Heart right ventricle (tissue), 16 donors: ENCODE data around the gene NUP42. TPM values are rescaled to one million over a fixed set of nuclear protein-coding genes. Genes with fewer than 3 reads are reported as not detected.

Source experiments
- ATAC-seq, 8 donors: fragments of 200-7000 bp; cut with Tn5 transposase; one replicate each; pipeline ENCODE4 v1.9.1; 2020; ENCODE audit warnings: mild to moderate bottlenecking in 8 of 8, moderate library complexity in 8 of 8, moderate number of reproducible peaks in 1 of 8
- DNase-seq, 2 donors: peaks; one replicate each; pipeline ENCODE4 v3.0.0-alpha.2; 2020
- H3K27ac ChIP-seq, 10 donors: fragments of 200-600 bp; sonication (generic) in 2 of 10; one replicate each; pipeline versions ENCODE4 v1.5.0 to v1.8.0; 2020 to 2022; ENCODE audit warnings: mild to moderate bottlenecking in 3 of 10
- H3K27me3 ChIP-seq, 7 donors: fragments of 200-600 bp; one replicate each; pipeline ENCODE4 v1.8.0; 2021 to 2022; ENCODE audit warnings: mild to moderate bottlenecking in 2 of 7
- H3K36me3 ChIP-seq, 9 donors: fragments of 200-600 bp; sonication (generic) in 1 of 9; one replicate each; pipeline versions ENCODE4 v1.5.0 to v1.8.0; 2020 to 2022; ENCODE audit warnings: mild to moderate bottlenecking in 2 of 9
- H3K4me1 ChIP-seq, 9 donors: fragments of 200-600 bp; sonication (generic) in 1 of 9; one replicate each; pipeline versions ENCODE4 v1.5.0 to v1.8.0; 2020 to 2022; ENCODE audit warnings: mild to moderate bottlenecking in 4 of 9
- H3K4me3 ChIP-seq, 10 donors: fragments of 200-600 bp; sonication (generic) in 2 of 10; one replicate each; pipeline versions ENCODE4 v1.5.0 to v1.8.0; 2020 to 2022; ENCODE audit warnings: mild to moderate bottlenecking in 7 of 10, moderate library complexity in 2 of 10
- H3K9me3 ChIP-seq, 11 donors: fragments of 200-600 bp in 10 of 11; sonication (generic) in 2 of 11; one replicate each; pipeline versions ENCODE4 v1.5.0 to v1.8.0; 2013 to 2022; ENCODE audit warnings: mild to moderate bottlenecking in 2 of 11, control low read depth in 1 of 11, moderate library complexity in 1 of 11
- CTCF ChIP-seq, 9 donors: fragments of 200-600 bp; sonication (generic) in 2 of 9; IDR thresholded peaks; one replicate each; pipeline versions ENCODE4 v1.5.0 to v1.8.0; 2021 to 2022; ENCODE audit warnings: antibody characterized with exemption in 9 of 9, mild to moderate bottlenecking in 5 of 9, moderate library complexity in 1 of 9
- WGBS, 2 donors: extraction: QIAGEN DNeasy Blood & Tissue Kit; methylation state at CpG; one replicate each; pipeline ENCODE4 v1.1.7; 2013; ENCODE audit warnings: inconsistent platforms in 1 of 2; 5-methylcytosine and 5-hydroxymethylcytosine counted together
- intact Hi-C, 10 donors: fragments of 100-400 bp; cut with DNase I; formaldehyde crosslinking; loops; one replicate each; pipeline versions ENCODE4 v1.11.1 to v1.14.2; 2022
- polyA plus RNA-seq, 2 donors: library from polyadenylated mRNA; stranded (reverse); fragments of 200-250 nt; gene quantifications; one replicate each; pipeline ENCODE4 v1.2.3, GENCODE V29; 2013
- total RNA-seq, 10 donors: library from RNA; stranded (reverse); fragmentation: NEBNext Ultra II Directional in 3 of 10; extraction: Animal tissue kit (Norgen Biotek cat#: 25700) in 3 of 10; gene quantifications; one replicate each; pipeline versions ENCODE4 v1.2.1 to v1.2.4, GENCODE V29; 2021 to 2023
- donor health status: Arrhythmogenic right ventricular cardiomyopathy.
- donor health status: ischemic (EF 13 %, LVEDD 7.1; RV severe dilation, severe dysfunction).
- donor health status: healthy with polysubstance abuse.
- donor health status: DM: no; HTN: yes; CAD: no.
- donor health status: DM: no; HTN: no; CAD: no.
- donor health status: ischemic (EF 25% LVEDD 6.9; RV normal size, moderate dysfunction).
- donor health status: ischemic (EF 25% LVEDD 5.7; RV mildly dilated, moderate dysfunction).
- donor health status: healthy.
- donor health status: DM: yes; HTN: yes; CAD: no.
- donor health status: Ischemic cardiomyopathy.
- donor health status: ischemic (EF 35%, LVEDD 5.7; RV mildly dilated, moderate dysfunction).
- donor health status: nonischemic (EF 11% LVEDD 7.7; RV severe dilation, severe dysfunction).
- donor health status: DM: yes; HTN: yes; CAD: no.
- donor health status: PGD.
- donor health status: ischemic (EF 29% LVEDD 5.4; RV normal size, mild dysfunction).
- donor health status: nonischemic (EF 23%, LVEDD 6.1; RV moderate dilation, normal function).

The NUP42 gene
- total and polyA plus RNA-seq, 12 donors: 14.7 to 26.1 (median 21.0) TPM

GRCh38 chr7:23212395-23212794 is 30.5 kb downstream of the NUP42 start:
- DNase-seq: no peak
- no peaks in the 10 kb centered on the region for H3K36me3 ChIP-seq
- no peaks in the 10 kb centered on the region for H3K9me3 ChIP-seq
- intact Hi-C loops: no loop called here
- no peak overlapping the region for H3K4me3 ChIP-seq
- 80 to 93% methylated on average over 2 of the region's 2 CpGs for WGBS, 2 donors
- no peak for TF ChIP-seq CTCF (IDR thresholded peaks at IDR 0.05)
- ATAC-seq: no peak
- H3K27me3 ChIP-seq: no peaks in the 10 kb centered on the region
- H3K27ac ChIP-seq: no peak overlapping the region
- peaks cover 0 to 33% (median 0%) of the 10 kb centered on the region in 9 donors for H3K4me1 ChIP-seq

GRCh38 chr7:23212841-23213240 is 31.0 kb downstream of the NUP42 start:
- no peak overlapping the region for H3K27ac ChIP-seq
- no peak for TF ChIP-seq CTCF (IDR thresholded peaks at IDR 0.05)
- H3K27me3 ChIP-seq: no peaks in the 10 kb centered on the region
- WGBS, 2 donors: 82 to 86% methylated on average over 4 of the region's 4 CpGs
- H3K36me3 ChIP-seq: no peaks in the 10 kb centered on the region
- H3K4me3 ChIP-seq: no peak overlapping the region
- no peaks in the 10 kb centered on the region for H3K9me3 ChIP-seq
- ATAC-seq: no peak
- DNase-seq: no peak
- H3K4me1 ChIP-seq: peaks cover 0 to 28% (median 0%) of the 10 kb centered on the region in 9 donors
- intact Hi-C loops: no loop called here

- intact Hi-C loops: no loop called here
- no peak for TF ChIP-seq CTCF (IDR thresholded peaks at IDR 0.05)
- H3K4me3 ChIP-seq: no peak overlapping the region
These were observed 31.9 kb downstream of the NUP42 start for GRCh38 chr7:23213755-23214154.

GRCh38 chr7:23214423-23214822 is 32.6 kb downstream of the NUP42 start:
- Histone ChIP-seq H3K27ac (no peak overlapping the region), H3K4me1 (peaks cover 0 to 23% (median 0%) of the 10 kb centered on the region in 9 donors), H3K4me3 (no peak overlapping the region), H3K36me3 (no peaks in the 10 kb centered on the region), H3K27me3 (no peaks in the 10 kb centered on the region), H3K9me3 (no peaks in the 10 kb centered on the region)
- 85 to 96% methylated on average over 5 of the region's 5 CpGs for WGBS, 2 donors
- intact Hi-C loops: no loop called here
- TF ChIP-seq CTCF (IDR thresholded peaks at IDR 0.05): no peak
- ATAC-seq (no peak), DNase-seq (no peak)

More at GRCh38 chr7:23213755-23214154, 31.9 kb downstream of the NUP42 start:
- no peaks in the 10 kb centered on the region for H3K9me3 ChIP-seq
- H3K36me3 ChIP-seq: no peaks in the 10 kb centered on the region
- peaks cover 0 to 23% (median 0%) of the 10 kb centered on the region in 9 donors for H3K4me1 ChIP-seq
- H3K27me3 ChIP-seq: no peaks in the 10 kb centered on the region
- DNase-seq: no peak
- 97% methylated on average over 11 of the region's 11 CpGs for WGBS, 2 donors
- no peak overlapping the region for H3K27ac ChIP-seq
- no peak for ATAC-seq
